H9 (cell line): ENCODE data around the gene TTC33. TPM values are rescaled to one million over a fixed set of nuclear protein-coding genes. Genes with fewer than 3 reads are reported as not detected.

ENCODE experiments used
- DNase-seq: peaks from one replicate; pipeline ENCODE4 v3.0.0-alpha.2; 2017
- H2AFZ ChIP-seq: one replicate; pipeline ENCODE4 v1.6.1; 2013; ENCODE audit warnings: mild to moderate bottlenecking, low read length, control low read depth, moderate library complexity
- H2AK5ac ChIP-seq: 2 replicates; pipeline ENCODE4 v1.6.1; 2013; ENCODE audit warnings: low read length, control low read depth, mixed read lengths; ENCODE audit not compliant: insufficient read length
- H2BK120ac ChIP-seq: one replicate; pipeline ENCODE4 v1.6.1; 2013; ENCODE audit warnings: low read depth, mild to moderate bottlenecking, low read length, control low read depth, inconsistent platforms; ENCODE audit not compliant: poor library complexity, severe bottlenecking
- H2BK12ac ChIP-seq: 2 replicates; pipeline ENCODE4 v1.6.1; 2013; ENCODE audit warnings: low read length, control low read depth, mixed read lengths, low read depth; ENCODE audit not compliant: insufficient read length
- H2BK15ac ChIP-seq: 2 replicates; pipeline ENCODE4 v1.6.1; 2013; ENCODE audit warnings: low read depth, low read length, control low read depth
- H2BK20ac ChIP-seq: one replicate; pipeline ENCODE4 v1.6.1; 2013; ENCODE audit warnings: low read depth, mild to moderate bottlenecking, low read length, control low read depth, inconsistent platforms; ENCODE audit not compliant: poor library complexity, severe bottlenecking
- H2BK5ac ChIP-seq: 2 replicates; pipeline ENCODE4 v1.6.1; 2013; ENCODE audit warnings: low read length, control low read depth, mixed read lengths; ENCODE audit not compliant: insufficient read length
- H3K14ac ChIP-seq: 2 replicates; pipeline ENCODE4 v1.6.1; 2013; ENCODE audit warnings: low read length, control low read depth; ENCODE audit not compliant: insufficient read depth
- H3K18ac ChIP-seq: 2 replicates; pipeline ENCODE4 v1.6.1; 2013; ENCODE audit warnings: low read depth, mild to moderate bottlenecking, mixed read lengths, low read length, control low read depth; ENCODE audit not compliant: insufficient read length
- H3K23ac ChIP-seq: 2 replicates; pipeline ENCODE4 v1.6.1; 2013; ENCODE audit warnings: low read length, control low read depth, mixed read lengths, low read depth; ENCODE audit not compliant: insufficient read length
- H3K23me2 ChIP-seq: 2 replicates; pipeline ENCODE4 v1.6.1; 2013; ENCODE audit warnings: low read depth, mild to moderate bottlenecking, mixed read lengths, low read length, control low read depth; ENCODE audit not compliant: insufficient read length, poor library complexity, severe bottlenecking
- H3K27ac ChIP-seq: 2 replicates; pipeline ENCODE4 v1.5.1; 2013; ENCODE audit warnings: low read length, control low read depth, mixed read lengths, low read depth; ENCODE audit not compliant: insufficient read length
- H3K27me3 ChIP-seq: 2 replicates; pipeline ENCODE4 v1.6.1; 2013; ENCODE audit warnings: low read length, control low read depth, inconsistent platforms; ENCODE audit not compliant: insufficient read depth
- H3K4ac ChIP-seq: 2 replicates; pipeline ENCODE4 v1.6.1; 2013; ENCODE audit warnings: low read depth, mild to moderate bottlenecking, control low read depth, inconsistent platforms, low read length, moderate library complexity
- H3K4me1 ChIP-seq: 2 replicates; pipeline ENCODE4 v1.6.1; 2013; ENCODE audit warnings: low read length, control low read depth, inconsistent platforms; ENCODE audit not compliant: insufficient read depth
- H3K4me2 ChIP-seq: 2 replicates; pipeline ENCODE4 v1.6.1; 2013; ENCODE audit warnings: low read length, control low read depth, mixed read lengths; ENCODE audit not compliant: insufficient read length, insufficient read depth
- H3K56ac ChIP-seq: 2 replicates; pipeline ENCODE4 v1.6.1; 2013; ENCODE audit warnings: low read depth, mild to moderate bottlenecking, mixed read lengths, low read length, control low read depth; ENCODE audit not compliant: insufficient read length
- H3K79me1 ChIP-seq: 2 replicates; pipeline ENCODE4 v1.6.1; 2013; ENCODE audit warnings: low read depth, mild to moderate bottlenecking, moderate library complexity, low read length, control low read depth, inconsistent platforms; ENCODE audit not compliant: insufficient read depth, poor library complexity, severe bottlenecking
- H3K79me2 ChIP-seq: 2 replicates; pipeline ENCODE4 v1.6.1; 2013; ENCODE audit warnings: low read length, control low read depth, inconsistent platforms; ENCODE audit not compliant: insufficient read depth
- H3K9ac ChIP-seq: 2 replicates; pipeline ENCODE4 v1.6.1; 2013; ENCODE audit warnings: low read length, control low read depth, mixed read lengths; ENCODE audit not compliant: insufficient read length; ENCODE audit errors: extremely low read depth
- H3K9me3 ChIP-seq: one replicate; pipeline ENCODE4 v1.6.1; 2013; ENCODE audit warnings: low read depth, low read length, inconsistent platforms; ENCODE audit not compliant: control insufficient read depth
- H3T11ph ChIP-seq: one replicate; pipeline ENCODE4 v1.6.1; 2013; ENCODE audit warnings: mild to moderate bottlenecking, low read length, control low read depth, inconsistent platforms
- H4K20me1 ChIP-seq: one replicate; pipeline ENCODE4 v1.6.1; 2013; ENCODE audit not compliant: control insufficient read depth, insufficient read length, insufficient read depth
- H4K5ac ChIP-seq: 2 replicates; pipeline ENCODE4 v1.6.1; 2013; ENCODE audit warnings: low read depth, mild to moderate bottlenecking, mixed read lengths, low read length, control low read depth; ENCODE audit not compliant: insufficient read length
- H4K8ac ChIP-seq: replicated peaks from 2 replicates; pipeline ENCODE4 v1.6.1; 2013; ENCODE audit warnings: low read length, control low read depth, mixed read lengths, low read depth; ENCODE audit not compliant: insufficient read length
- H4K91ac ChIP-seq: 2 replicates; pipeline ENCODE4 v1.6.1; 2013; ENCODE audit warnings: low read depth, mild to moderate bottlenecking, moderate library complexity, mixed read lengths, low read length, control low read depth; ENCODE audit not compliant: insufficient read length
- H3K27ac Mint-ChIP-seq, 3 experiments: 2 replicates in 2 of 3; 3 replicates in 1 of 3; pipeline ENCODE4 v1.8.0; 2020 to 2021; ENCODE audit warnings: mixed read lengths in 3 of 3, mild to moderate bottlenecking in 1 of 3, moderate library complexity in 1 of 3
- H3K27me3 Mint-ChIP-seq: 2 replicates; pipeline ENCODE4 v1.8.0; 2021; ENCODE audit warnings: low read depth, mild to moderate bottlenecking, moderate library complexity, mixed read lengths
- H3K36me3 Mint-ChIP-seq, 3 experiments: 2 replicates in 2 of 3; 3 replicates in 1 of 3; pipeline ENCODE4 v1.8.0; 2020 to 2021; ENCODE audit warnings: low read depth in 3 of 3, mixed read lengths in 3 of 3; ENCODE audit not compliant: insufficient read depth in 1 of 3
- H3K4me1 Mint-ChIP-seq, 2 experiments: 2 replicates each; pipeline ENCODE4 v1.8.0; 2020; ENCODE audit warnings: mixed read lengths in 2 of 2
- H3K4me3 Mint-ChIP-seq, 2 experiments: 2 replicates in 1 of 2; 3 replicates in 1 of 2; pipeline ENCODE4 v1.8.0; 2020 to 2021; ENCODE audit warnings: mild to moderate bottlenecking in 2 of 2, mixed read lengths in 2 of 2, moderate library complexity in 1 of 2
- H3K9me3 Mint-ChIP-seq, 2 experiments: 2 replicates in 1 of 2; 3 replicates in 1 of 2; pipeline ENCODE4 v1.8.0; 2020; ENCODE audit warnings: mild to moderate bottlenecking in 2 of 2, mixed read lengths in 2 of 2, moderate library complexity in 1 of 2
- CTCF ChIP-seq: fragments of 200-600 bp; sonication (generic); conservative IDR thresholded peaks from 3 replicates; pipeline ENCODE4 v1.8.0; 2021; ENCODE audit warnings: antibody characterized with exemption, mild to moderate bottlenecking
- WGBS: extraction: QIAGEN DNeasy Blood & Tissue Kit; methylation state at CpG from one replicate; pipeline ENCODE4 v1.1.7; 2013; ENCODE audit warnings: missing lambda C conversion rate, low lambda C conversion rate, mixed read lengths; ENCODE audit not compliant: insufficient read length; ENCODE audit errors: extremely low coverage; 5-methylcytosine and 5-hydroxymethylcytosine counted together
- total RNA-seq: library from RNA; stranded (reverse); gene quantifications from 2 replicates; pipeline ENCODE4 v1.2.1, GENCODE V29; 2021

The TTC33 gene
- total RNA-seq, 1 experiment from 2014 or later: 7.3 TPM

DNA sequence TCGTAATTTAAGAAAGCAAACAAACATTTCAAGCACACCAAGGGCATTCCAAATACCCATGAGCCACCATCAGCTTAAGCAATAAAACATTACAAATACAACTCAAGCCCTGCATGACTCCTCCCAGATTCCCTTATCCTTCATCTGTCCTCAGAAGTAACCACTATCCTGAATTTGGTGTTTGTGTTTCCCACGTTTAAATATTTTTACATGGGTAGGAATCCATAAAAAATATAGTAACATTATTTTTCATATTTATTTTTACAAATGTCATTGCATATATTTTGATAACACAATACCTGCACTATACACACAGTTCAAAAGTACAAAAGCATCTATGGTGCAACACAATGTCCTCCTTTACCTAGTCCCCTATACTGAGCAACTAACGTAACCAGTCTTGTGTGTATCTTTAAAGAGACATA is 36.0 kb upstream of the TTC33 start:
- no peak overlapping the region for H2BK120ac ChIP-seq
- no peak overlapping the region for H4K91ac ChIP-seq
- no peak overlapping the region for H3K4me2 ChIP-seq
- peaks cover 54% of the 10 kb centered on the region; the same call in 1 of the 2 replicates for H3K79me2 ChIP-seq
- peaks cover 25 to 37% (median 27%) of the 10 kb centered on the region in 3 experiments for H3K36me3 Mint-ChIP-seq
- no peaks in the 10 kb centered on the region for H3K27me3 Mint-ChIP-seq
- H3K4me3 Mint-ChIP-seq: no peak overlapping the region
- H4K20me1 ChIP-seq: no peaks in the 10 kb centered on the region
- H3K9me3 ChIP-seq: no peaks in the 10 kb centered on the region
- H2BK12ac ChIP-seq: no peak overlapping the region
- H3K79me1 ChIP-seq: no peaks in the 10 kb centered on the region
- no peak overlapping the region for H3K56ac ChIP-seq
- no peak overlapping the region for H3K9ac ChIP-seq
- no peak overlapping the region for H3K14ac ChIP-seq
- no peak overlapping the region for H3K4ac ChIP-seq
- H3K23me2 ChIP-seq: no peaks in the 10 kb centered on the region
- DNase-seq: no peak
- H2BK5ac ChIP-seq: no peak overlapping the region
- no peak overlapping the region for H3K27ac Mint-ChIP-seq
- no peak overlapping the region for H2AK5ac ChIP-seq
- H2BK15ac ChIP-seq: no peak overlapping the region
- H3K4me1 Mint-ChIP-seq: peaks cover 5 to 11% of the 10 kb centered on the region in 2 experiments
- no peaks in the 10 kb centered on the region; the same call in 1 of the 2 replicates for H3K4me1 ChIP-seq
- H3K18ac ChIP-seq: no peak overlapping the region
- H3K27ac ChIP-seq: no peak overlapping the region
- H3K23ac ChIP-seq: no peak overlapping the region
- no peaks in the 10 kb centered on the region for H3K27me3 ChIP-seq
- no peak overlapping the region for H4K8ac ChIP-seq
- no peak overlapping the region for H3T11ph ChIP-seq
- H2BK20ac ChIP-seq: no peak overlapping the region
- WGBS: no CpG with 5 or more reads among the region's 3 CpGs
- no peak overlapping the region for H2AFZ ChIP-seq
- H4K5ac ChIP-seq: no peak overlapping the region
- H3K9me3 Mint-ChIP-seq: peaks cover 2 to 6% of the 10 kb centered on the region in 2 experiments; a peak in 4 of 5 replicates
- TF ChIP-seq CTCF: no peak
